Activated CD4-positive, CD25-positive, alpha-beta regulatory T cell (primary cell): ENCODE measurements around the gene CLPTM1L.
"Not testable (repeated sequence)": the region's sequence is repeated elsewhere in the genome, so short reads cannot be mapped to it uniquely, and the experiment has no call there.

Experiments
- DNase-seq, 4 experiments: peaks; one replicate each; lab custom pipeline; 2025; lab: John Stamatoyannopoulos, UW

Gene CLPTM1L

GRCh38 chr5:1360367-1360766 is 15.5 kb upstream of the CLPTM1L start:
- DNase-seq = not testable (repeated sequence)

DNA sequence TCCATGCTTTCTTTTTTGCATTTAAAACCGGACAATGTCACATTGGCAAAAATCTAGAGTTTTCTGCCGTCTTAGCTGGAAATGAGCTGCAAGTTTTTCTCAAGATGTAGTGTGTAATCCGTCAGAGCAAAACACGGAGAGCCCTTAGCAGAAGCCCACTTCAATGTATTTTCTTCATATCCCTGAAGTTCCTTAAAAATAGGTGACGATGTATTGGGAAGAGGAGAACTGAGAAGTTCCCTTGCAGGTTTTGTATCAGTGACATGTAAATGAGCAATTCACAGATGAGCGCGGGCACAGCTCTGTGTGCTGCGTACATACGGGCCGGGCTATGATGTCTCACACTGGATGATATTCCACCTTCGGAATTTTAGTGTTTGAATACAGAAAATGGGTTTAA is 14.8 kb upstream of the CLPTM1L start:
- no peak for DNase-seq

DNA sequence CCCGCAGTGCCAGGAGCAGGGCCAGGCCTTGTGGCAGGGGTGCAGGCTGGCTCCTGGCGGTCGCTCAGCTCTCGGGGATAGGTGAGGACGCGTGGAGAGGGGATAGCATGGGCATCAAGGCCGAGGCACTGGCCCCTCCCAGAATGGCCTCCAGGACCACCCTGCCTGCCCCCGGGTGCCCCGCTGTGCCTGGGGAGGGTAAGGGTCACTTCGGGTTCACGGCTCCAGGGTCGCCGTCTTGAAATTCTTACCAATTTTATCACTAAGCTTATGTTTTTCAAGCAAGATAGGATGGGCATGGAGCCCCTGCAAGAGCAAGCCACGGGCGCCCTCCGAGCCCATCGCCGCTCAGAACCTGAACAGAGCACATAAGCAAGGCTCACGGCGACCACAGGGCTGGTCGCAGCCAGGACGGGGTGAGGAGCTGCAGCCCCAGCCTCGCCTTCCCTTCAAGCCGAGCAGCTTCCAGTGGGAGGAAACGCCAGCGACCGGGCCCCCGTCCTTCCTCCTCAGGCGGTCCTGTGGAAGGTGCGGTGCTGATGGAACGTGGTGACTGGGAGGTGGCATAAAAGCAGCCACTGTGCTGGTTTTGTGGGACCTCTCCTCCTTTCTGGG is 14.2 kb upstream of the CLPTM1L start:
- no peak for DNase-seq

GRCh38 chr5:1358726-1359025 is 13.8 kb upstream of the CLPTM1L start:
- DNase-seq = no peak

DNA sequence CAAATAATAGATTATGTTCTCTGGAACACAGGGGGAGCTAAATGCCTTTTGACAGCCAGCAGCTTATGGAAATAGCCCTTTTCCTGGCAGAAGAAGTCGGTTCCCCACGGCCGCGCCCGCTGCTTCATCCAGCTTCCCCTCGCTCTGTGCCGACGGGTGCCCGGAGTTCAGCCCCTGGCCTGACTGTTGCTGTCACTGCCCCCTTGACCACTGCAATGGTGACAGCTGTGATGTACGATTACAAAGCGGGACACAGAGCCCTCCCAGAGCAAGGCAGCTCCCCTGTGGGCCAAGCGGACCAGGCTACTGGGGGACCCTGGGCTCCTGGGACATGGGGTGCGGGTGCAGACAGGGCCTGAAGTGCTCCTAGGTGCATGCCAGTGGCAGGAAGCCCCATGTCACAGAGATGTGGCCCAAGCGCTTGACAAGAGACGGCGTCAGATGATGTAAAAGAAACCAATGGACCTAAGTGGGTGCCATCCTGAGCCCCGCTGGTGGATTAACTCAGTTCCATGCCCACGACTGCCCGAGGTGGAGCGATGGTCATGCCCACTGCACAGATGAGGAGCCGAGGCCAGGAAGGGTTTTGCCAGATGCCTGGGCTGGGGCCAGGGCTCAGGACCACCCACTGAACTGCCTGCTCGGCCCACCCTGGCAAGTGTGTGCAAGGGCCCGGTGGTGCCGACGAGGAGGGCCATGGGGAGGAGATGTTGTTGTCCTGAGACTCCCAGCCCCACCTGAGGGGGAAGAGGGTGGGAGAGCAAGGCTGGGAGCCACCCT is 13.2 kb upstream of the CLPTM1L start:
- no peak for DNase-seq

DNA sequence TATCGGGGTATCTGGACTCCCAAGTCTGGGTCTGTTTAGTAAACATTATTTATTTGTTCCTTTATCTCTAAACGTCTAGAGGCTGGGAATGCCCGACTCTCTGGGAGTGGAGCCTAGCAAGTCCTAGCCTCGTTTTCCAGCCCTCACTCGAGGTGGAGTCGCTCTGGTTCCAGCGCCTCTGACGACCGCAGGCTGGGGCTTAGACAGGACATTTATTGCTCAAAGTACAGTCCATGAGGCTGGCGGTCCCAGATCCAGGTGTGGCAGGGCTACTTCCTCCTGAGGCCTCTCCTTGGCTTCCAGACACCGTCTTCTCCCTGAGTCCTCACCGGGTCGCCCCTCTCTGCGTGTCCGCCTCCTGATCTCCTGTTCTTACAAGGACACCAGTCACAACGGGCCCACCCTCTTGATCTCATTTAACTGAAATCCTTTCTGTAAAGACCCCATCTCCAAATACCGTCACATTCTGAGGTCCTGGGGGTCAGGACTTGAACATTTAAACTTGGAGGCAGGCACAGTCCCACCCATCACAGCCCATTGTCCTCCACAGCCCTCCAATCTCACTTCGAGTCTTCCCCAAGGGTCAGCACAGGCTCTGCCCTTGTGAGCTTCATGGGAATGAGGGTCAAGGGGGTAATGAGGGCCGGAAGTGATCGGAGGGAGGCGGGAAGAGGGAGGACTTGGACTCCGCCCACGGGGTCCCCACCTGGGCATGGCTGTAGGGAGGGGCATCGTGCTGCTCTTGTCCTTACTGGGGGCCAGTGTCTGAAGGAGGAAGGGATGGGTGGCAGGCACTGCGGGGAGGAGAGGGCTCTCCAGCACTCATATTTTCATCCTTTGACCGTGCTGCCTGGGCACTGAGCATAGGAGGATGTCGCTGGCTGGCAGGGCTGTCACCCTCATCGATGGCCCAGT is 12.2 kb upstream of the CLPTM1L start:
- no peak for DNase-seq

DNA sequence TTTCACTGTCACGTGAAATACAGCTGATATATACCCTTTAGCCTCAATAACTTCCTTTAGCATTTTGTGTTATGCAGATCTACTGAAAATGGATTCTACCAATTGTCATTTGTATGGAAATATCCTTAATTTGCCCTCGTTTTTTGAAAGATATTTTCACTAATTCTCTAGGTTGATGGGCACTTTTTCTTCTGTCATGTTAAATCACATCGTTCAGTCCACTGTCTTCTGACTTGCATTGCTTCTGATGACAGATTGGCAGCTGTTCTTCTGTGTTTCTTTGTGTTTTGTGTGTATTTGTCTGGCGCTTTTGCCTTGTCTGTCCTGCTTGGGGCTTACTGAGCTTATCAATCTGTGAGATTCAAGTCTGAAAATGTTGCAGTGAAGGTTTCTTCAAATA is 9.7 kb upstream of the CLPTM1L start:
- no peak for DNase-seq

DNA sequence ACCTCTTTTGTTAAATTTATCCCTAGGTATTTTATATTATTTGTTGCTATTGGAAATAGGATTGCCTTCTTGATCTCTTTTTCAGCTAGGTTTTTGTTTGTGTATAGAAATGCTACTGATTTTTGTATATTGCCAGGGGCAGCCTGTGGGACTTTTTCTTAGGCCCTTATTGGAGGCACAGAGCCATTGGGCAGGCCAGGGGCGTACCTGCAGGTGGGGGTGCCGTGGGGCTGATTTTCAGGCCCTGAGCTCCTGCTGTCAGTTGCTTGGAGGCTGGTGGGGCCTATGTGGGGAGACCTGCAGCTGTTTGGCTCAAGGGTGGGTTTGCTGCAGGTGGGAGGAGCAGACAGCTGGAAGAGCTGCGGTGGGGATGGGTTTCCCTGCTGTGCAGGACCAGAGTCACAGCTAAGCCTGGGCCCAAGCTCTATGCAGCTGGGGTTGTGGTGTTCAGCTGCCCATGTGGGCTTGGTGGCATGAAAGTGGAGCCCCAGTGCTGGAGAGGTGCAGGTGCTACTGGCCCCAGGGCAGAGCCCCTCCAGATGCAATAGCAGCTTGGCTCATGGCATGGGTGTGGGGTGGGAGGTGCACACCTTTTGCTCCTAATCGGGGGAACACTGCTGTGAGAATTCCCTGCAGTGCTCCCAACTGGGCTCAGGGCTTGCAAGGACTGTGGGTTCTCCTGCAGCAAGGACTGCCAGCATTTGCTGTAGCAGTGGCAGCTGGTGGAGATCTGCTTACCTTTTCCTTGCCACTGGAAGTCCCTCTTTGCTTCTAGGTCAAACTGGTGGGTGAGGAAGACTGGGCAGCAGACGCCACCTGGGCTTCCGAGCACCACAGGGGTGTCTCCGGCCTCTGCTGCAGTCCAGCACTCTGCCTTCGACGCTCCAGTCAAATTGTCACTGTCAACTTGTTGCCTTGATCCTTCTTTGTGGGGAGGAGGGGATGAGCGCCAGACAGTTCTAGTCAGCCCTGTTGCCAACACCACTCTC is 7.6 kb upstream of the CLPTM1L start:
- no peak for DNase-seq

GRCh38 chr5:1351156-1351555 is 6.3 kb upstream of the CLPTM1L start:
- no peak for DNase-seq

DNA sequence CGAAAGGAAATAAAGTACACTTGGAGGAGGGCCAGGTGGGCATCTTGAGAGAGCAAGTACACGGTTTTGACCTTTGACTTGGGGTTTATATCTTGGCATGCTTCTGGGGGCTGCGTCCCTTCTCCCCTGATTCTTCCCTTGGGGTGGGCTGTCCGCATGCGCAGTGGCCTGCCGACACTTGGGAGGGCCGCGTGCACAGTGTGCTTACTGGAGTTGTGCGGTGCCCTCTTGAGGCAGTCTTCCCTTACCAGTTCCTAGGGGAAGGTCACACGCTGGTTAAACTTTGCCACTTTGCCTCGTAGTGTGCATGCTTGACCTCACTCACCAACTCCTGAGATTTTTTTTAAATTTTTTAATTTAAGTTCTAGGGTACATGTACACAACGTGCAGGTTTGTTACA is 4.3 kb upstream of the CLPTM1L start:
- no peak for DNase-seq

DNA sequence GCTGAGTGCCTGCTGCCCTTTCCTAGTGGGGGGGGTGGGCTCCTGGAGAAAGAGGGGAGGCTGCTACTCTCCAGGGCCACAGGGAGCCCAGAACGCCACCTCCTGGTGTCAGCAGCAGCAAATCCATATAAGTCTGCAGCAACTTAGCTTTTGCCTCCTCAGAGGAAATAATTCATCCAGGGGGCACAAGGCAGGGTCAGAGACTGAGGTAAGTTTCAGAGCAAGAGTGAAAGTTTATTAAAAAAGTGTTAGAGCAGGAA is 4.0 kb upstream of the CLPTM1L start:
- DNase-seq = no peak

DNA sequence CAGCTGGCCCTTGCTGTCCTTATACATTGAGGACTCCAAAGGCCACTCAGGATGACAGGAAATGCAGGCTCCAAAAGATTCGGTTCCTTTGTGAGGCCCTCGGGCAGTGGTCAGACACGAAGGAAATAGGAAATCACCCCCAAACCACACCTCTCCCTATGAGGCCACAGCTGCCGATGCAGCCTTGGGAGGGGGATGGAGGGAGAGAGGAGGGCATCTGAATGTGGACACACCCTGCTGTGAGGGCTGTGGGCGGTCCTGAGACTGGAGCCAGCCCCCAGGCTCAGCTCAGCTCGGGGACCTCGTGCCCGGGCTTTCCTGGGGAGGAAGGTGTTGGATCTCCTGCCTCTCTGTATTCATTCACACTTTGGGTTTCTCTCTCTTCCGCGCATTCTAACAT is 2.7 kb upstream of the CLPTM1L start:
- no peak for DNase-seq

DNA sequence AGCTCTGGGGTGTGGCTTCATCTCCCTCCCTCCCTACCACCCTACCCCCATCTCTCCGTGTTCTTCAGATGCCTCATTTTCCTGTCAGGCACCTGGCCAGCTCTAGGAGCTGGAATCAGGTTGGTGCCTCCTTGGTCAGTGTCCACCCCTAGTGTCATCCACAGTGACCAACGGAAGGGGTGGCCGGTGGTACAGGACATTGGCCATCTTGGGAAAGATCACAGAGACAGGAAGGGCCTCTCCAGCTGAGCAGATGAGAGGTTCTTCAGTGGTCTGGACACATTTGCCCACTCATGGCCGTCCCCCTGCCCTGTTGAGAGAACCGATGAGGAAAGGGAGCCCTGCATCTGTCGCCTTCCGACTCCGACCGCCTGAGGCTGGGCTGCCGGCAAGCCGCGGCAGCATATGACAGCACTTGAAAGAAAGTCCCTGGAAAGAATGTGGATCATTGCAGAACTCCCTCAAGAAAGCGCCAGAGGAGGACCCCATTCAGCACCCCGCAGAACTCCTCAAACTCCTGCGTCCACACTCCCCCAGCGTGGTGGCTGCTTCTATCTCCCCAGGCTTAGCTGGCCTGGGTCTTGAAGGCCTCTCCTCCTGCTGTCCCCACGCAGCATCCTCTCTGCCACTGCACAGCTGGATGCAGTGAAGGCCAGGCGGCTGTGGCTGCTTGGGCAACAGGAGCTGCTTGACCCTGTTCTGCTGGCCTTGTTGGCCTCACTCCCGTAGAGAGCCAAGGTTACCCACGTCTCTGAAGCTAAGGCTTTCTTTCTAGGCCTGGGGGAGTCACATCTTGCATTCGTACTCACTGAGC is 1.9 kb upstream of the CLPTM1L start:
- no peak for DNase-seq

- DNase-seq = no peak
Measured at GRCh38 chr5:1345876-1346626, 1.2 kb upstream of the CLPTM1L start.

GRCh38 chr5:1343931-1344901 is 683 bp downstream of the CLPTM1L start:
- DNase-seq = no peak

DNA sequence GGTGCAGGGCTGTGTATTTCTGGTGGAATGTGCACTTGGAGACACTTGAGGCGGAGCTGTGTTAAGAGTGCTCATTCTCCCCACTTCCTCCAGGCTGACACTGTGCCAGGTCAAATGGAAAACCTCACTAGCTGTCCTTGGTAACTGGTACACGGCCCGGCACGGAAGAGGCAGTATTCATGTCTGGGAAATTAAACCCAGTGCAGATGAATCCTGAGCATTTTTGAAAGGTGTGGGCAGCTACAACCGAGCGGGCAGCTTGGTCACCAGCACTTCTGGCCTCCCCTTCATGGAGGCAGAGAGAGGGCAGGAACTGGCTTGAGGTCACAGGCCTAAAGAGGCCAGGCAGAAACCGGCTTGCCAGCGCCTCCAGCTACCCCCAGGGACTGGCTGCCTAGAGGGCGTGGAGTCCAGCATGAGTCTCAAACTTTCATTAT is 1.6 kb downstream of the CLPTM1L start:
- DNase-seq = no peak

DNA sequence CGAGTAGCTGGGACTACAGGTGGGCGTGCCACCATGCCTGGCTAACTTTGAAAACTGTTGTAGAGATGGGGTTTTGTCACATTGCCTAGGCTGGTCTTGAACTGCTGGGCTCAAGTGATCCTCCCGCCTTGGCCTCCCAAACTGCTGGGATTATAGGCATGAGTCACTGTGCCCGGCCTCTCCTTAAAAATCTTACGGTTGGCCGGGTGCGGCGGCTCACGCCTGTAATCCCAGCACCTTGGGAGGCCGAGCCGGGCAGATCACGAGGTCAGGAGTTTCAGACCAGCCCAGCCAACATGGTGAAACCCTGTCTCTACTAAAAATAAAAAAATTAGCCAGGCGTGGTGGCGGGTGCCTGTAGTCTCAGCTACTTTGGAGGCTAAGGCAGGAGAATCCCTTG is 2.2 kb downstream of the CLPTM1L start:
- DNase-seq = not testable (repeated sequence)

- DNase-seq = no peak
Measured at GRCh38 chr5:1342268-1342667, 2.6 kb downstream of the CLPTM1L start.

DNA sequence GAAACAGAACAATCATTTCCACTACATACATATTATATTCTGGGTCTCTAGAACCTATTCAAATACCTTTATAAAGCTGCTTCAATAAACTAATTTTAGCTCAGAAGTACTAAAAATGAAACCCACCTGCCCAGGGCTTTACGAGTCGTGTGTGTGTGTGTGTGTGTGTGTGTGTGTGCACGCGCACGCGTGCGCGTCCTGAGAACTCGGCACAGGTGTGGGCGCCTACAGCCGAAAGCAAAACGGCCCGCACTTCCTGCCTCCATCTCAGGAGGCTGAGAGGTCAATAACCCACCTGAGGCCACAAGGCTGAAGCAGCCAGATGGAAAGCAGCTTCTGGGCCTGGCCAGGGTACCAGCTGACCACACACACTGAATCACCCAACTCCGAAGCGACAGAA is 3.0 kb downstream of the CLPTM1L start:
- DNase-seq = no peak
